GM12891 (cell line): ENCODE data around the gene MRPS30.
"Not testable (repeated sequence)": the region's sequence is repeated elsewhere in the genome, so short reads cannot be mapped to it uniquely, and the experiment has no call there.

Experiments used
- DNase-seq: peaks from one replicate; pipeline ENCODE4 v3.0.0; 2011; ENCODE audit warnings: low spot score; ENCODE audit not compliant: insufficient read length
- FAIRE-seq: peaks from 2 replicates; lab custom pipeline; 2011; peaks lifted over from hg19 to GRCh38; lab: Jason Lieb, UNC
- PAX5 ChIP-seq: IDR thresholded peaks from 2 replicates; pipeline ENCODE4 v1.6.1; 2011; ENCODE audit warnings: low read length, moderate library complexity, mild to moderate bottlenecking; ENCODE audit not compliant: insufficient read depth, severe bottlenecking
- POLR2A ChIP-seq: IDR thresholded peaks from 2 replicates; pipeline ENCODE4 v1.6.1; 2011; ENCODE audit warnings: low read depth, low read length, control low read depth
- POLR2AphosphoS5 ChIP-seq: IDR thresholded peaks from 2 replicates; pipeline ENCODE4 v1.6.1; 2011; ENCODE audit warnings: low read depth, low read length, control low read depth
- POU2F2 ChIP-seq: IDR thresholded peaks from 2 replicates; pipeline ENCODE4 v1.6.1; 2011; ENCODE audit warnings: low read depth, mild to moderate bottlenecking, control low read depth, low read length, moderate library complexity
- SPI1 ChIP-seq: IDR thresholded peaks from 2 replicates; pipeline ENCODE4 v1.6.1; 2011; ENCODE audit warnings: low read depth, low read length, control low read depth
- TAF1 ChIP-seq: IDR thresholded peaks from 2 replicates; pipeline ENCODE4 v1.6.1; 2011; ENCODE audit warnings: low read depth, low read length, control low read depth

The MRPS30 gene

GRCh38 chr5:44809956-44810420 lies 1.2 kb downstream of the MRPS30 start:
- DNase-seq (no peak), FAIRE-seq (no peak)
- no peak for TF ChIP-seq SPI1
- TF ChIP-seq POU2F2: no peak
- TF ChIP-seq PAX5: no peak
- no peak for TF ChIP-seq POLR2AphosphoS5
- TF ChIP-seq POLR2A: no peak
- TF ChIP-seq TAF1: no peak

- TF ChIP-seq POLR2AphosphoS5: no peak
- TF ChIP-seq SPI1: no peak
- TF ChIP-seq POLR2A: no peak
- TF ChIP-seq PAX5: no peak
- no peak for TF ChIP-seq TAF1
- no peak for TF ChIP-seq POU2F2
- FAIRE-seq (no peak), DNase-seq (no peak)
Measured at GRCh38 chr5:44814761-44815160, 6.0 kb downstream of the MRPS30 start.

GRCh38 chr5:44821164-44821563 lies 12.4 kb downstream of the MRPS30 start:
- TF ChIP-seq POU2F2 (no peak), TAF1 (no peak), POLR2AphosphoS5 (no peak), PAX5 (no peak), SPI1 (no peak), POLR2A (no peak)
- no peak for FAIRE-seq
- no peak for DNase-seq

GRCh38 chr5:44824662-44825061 lies 15.9 kb downstream of the MRPS30 start:
- not testable (repeated sequence) for DNase-seq, FAIRE-seq

- TF ChIP-seq TAF1 (no peak), PAX5 (no peak), POU2F2 (no peak)
- no peak for FAIRE-seq
- DNase-seq: no peak
Measured at GRCh38 chr5:44827681-44828080, 18.9 kb downstream of the MRPS30 start.

GRCh38 chr5:44828719-44829118 lies 20.0 kb downstream of the MRPS30 start:
- TF ChIP-seq SPI1 (no peak), POLR2AphosphoS5 (no peak), PAX5 (no peak), TAF1 (no peak)
- FAIRE-seq (no peak), DNase-seq (no peak)

GRCh38 chr5:44830951-44831350 lies 22.2 kb downstream of the MRPS30 start:
- DNase-seq (no peak), FAIRE-seq (no peak)
- no peak for TF ChIP-seq SPI1
- TF ChIP-seq POLR2AphosphoS5: no peak
- TF ChIP-seq POU2F2: no peak
- TF ChIP-seq POLR2A: no peak
- TF ChIP-seq TAF1: no peak
- no peak for TF ChIP-seq PAX5

GRCh38 chr5:44833249-44833648 lies 24.5 kb downstream of the MRPS30 start:
- DNase-seq (no peak), FAIRE-seq (no peak)
- TF ChIP-seq POLR2A (no peak), SPI1 (no peak), PAX5 (no peak)

- no peak for TF ChIP-seq PAX5
- no peak for TF ChIP-seq TAF1
- no peak for TF ChIP-seq POLR2AphosphoS5
- TF ChIP-seq POU2F2: no peak
- no peak for TF ChIP-seq POLR2A
- no peak for TF ChIP-seq SPI1
- DNase-seq: no peak
- no peak for FAIRE-seq
Measured at GRCh38 chr5:44835693-44836092, 26.9 kb downstream of the MRPS30 start.

- FAIRE-seq: no peak
- no peak for TF ChIP-seq PAX5
- TF ChIP-seq POLR2AphosphoS5: no peak
- TF ChIP-seq POLR2A: no peak
- TF ChIP-seq TAF1: no peak
- no peak for TF ChIP-seq POU2F2
- no peak for TF ChIP-seq SPI1
- DNase-seq: no peak
Measured at GRCh38 chr5:44839018-44839681, 30.4 kb downstream of the MRPS30 start.

GRCh38 chr5:44842496-44843282 lies 33.9 kb downstream of the MRPS30 start:
- no peak for TF ChIP-seq POU2F2
- no peak for TF ChIP-seq POLR2A
- TF ChIP-seq PAX5: no peak
- no peak for TF ChIP-seq SPI1
- TF ChIP-seq POLR2AphosphoS5: no peak
- FAIRE-seq: no peak
- DNase-seq: no peak
